Epithelial cell of alveolus of lung (primary cell): ENCODE data around the gene SUGP2. TPM values are rescaled to one million over a fixed set of nuclear protein-coding genes. Genes with fewer than 3 reads are reported as not detected.

Experiments
- total RNA-seq: library from RNA; depleted of rRNA; stranded (reverse); fragments of >200 nt; gene quantifications from 2 replicates; pipeline ENCODE4 v1.2.1, GENCODE V29; 2015

The SUGP2 gene
- total RNA-seq: 20.0 and 36.6 TPM in 2 replicates

DNA sequence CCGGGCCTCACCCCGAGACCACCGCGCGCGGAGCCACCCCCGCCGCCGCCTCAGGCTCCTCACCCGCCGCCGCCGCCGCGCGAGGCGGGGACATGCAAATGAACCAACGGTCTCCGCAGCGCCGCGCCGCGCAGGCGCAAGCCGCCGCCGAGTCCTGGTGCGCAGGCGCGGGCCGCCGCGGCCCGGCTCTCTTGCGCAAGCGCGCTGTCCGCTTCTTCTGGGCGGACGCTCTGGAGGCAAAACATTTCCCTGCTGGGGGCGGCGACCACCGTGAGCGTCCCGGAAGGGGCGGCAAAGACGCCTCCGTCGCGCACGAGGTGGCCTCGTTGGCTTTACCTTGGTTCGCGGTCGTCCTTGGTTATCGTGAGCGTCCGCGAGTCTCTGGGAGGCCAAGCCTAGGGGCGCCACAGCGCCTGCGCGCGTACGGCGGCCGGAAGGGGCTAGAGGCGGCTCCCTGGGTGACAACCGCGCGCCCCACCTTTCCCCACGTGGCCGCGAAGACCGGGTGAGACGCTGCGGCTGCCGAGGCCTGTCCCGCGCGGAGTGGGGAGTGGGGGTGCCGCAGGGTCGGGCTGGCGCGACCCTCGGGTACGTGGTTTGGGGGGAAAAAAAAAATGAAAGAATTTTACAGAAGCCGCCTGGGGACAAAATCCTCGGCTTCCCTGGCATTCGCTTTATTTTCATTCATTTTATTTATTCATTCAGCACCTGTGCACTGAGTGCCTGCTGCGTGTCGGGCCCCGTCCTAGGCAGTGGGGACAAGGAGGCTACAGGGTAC is at the start of gene SUGP2, which contains the start of gene ARMC6:
SUGP2 (minus strand) TSS at position 92 of the 778 bp plus-strand sequence. CDS start 2,446 bp downstream, outside the sequence.
ARMC6 (plus strand) TSS at position 178 of the 778 bp plus-strand sequence. CDS start 607 bp downstream, outside the sequence.

DNA sequence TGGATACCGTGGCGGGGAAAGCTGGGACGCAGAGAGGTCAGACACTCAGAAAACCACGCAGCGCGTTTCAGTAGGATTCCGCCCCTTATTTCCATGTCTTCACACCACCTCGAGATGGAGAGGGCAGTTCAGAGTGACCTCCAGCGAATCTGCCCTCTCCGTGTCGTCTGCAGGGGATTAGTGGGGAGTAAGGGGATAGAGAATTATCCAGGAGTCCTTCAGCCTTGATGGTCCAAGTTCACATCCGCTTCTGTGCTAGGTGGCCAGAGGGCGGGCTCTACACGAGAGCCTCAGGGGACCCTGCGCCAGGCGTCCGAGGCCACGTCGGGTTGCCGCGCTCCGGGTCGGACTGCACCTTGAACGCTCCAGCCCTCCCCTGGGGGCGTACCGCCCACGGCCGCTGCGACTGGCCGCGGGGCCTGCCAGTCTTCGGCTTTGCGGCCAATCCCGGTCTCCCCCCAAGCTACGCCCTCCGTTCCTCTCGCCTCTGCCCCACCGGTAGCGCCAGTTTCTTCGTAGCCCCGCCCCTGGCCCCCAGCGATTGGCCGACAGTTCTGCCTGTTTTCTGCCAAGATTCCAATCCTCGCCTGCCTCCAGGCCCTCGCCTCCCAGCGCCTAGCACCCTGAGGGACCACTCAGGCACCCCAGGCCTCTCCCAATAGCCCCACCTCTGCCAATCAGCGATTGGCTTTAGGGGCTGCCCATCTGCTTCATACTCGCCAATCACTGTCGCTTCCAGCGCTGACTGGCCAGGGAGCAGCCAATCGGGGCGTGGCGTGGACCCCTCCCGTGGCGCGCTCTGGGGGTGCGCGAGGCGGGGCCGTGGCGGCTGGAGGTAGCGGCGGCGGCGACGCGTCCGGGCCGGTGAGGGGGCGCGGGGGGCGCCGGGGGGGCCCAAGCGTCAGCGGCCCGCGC is 30.1 kb upstream of the SUGP2 start, which contains the start of gene SLC25A42:
SLC25A42 (plus strand) TSS at position 812 of the 915 bp plus-strand sequence. CDS start 32,131 bp downstream, outside the sequence.

Other genes starting within 250 kb of the SUGP2 start
- gene COMP, start 242.2 kb downstream of the SUGP2 start, total RNA-seq: under 0.01 TPM in 1 of 2 replicates, not detected in the other
- gene UPF1, start 201.6 kb downstream of the SUGP2 start, total RNA-seq: 44.2 and 97.0 TPM in 2 replicates
- 1.0 and 1.2 TPM in 2 replicates for gene CERS1, start 137.4 kb downstream of the SUGP2 start, total RNA-seq
- 338 and 384 TPM in 2 replicates for gene COPE, start 114.1 kb downstream of the SUGP2 start, total RNA-seq
- 57.7 and 67.2 TPM in 2 replicates for gene DDX49, start 113.8 kb downstream of the SUGP2 start, total RNA-seq
- 68.7 and 76.3 TPM in 2 replicates for gene HOMER3, start 92.3 kb downstream of the SUGP2 start, total RNA-seq
- 23.6 and 37.8 TPM in 2 replicates for gene ARMC6, start 86 bp upstream of the SUGP2 start, total RNA-seq
- gene SLC25A42, start 30.5 kb upstream of the SUGP2 start, total RNA-seq: 4.3 and 11.2 TPM in 2 replicates
- gene TMEM161A, start 105.0 kb upstream of the SUGP2 start, total RNA-seq: 39.6 and 51.0 TPM in 2 replicates
- gene MEF2B, start 136.7 kb upstream of the SUGP2 start, total RNA-seq: 0.48 TPM in 1 of 2 replicates, not detected in the other
- gene BORCS8, start 158.6 kb upstream of the SUGP2 start, total RNA-seq: 14.1 and 21.1 TPM in 2 replicates
- 95.0 and 98.1 TPM in 2 replicates for gene RFXANK, start 158.7 kb upstream of the SUGP2 start, total RNA-seq
- 4.2 and 12.0 TPM in 2 replicates for gene NR2C2AP, start 169.9 kb upstream of the SUGP2 start, total RNA-seq
- 0.08 TPM in 1 of 2 replicates, not detected in the other for gene NCAN, start 178.4 kb upstream of the SUGP2 start, total RNA-seq
- 0.39 and 1.4 TPM in 2 replicates for gene TM6SF2, start 239.8 kb upstream of the SUGP2 start, total RNA-seq